SK-N-MC (cell line): Measurements from ENCODE around the gene POU6F1.

Source experiments
- DNase-seq: peaks from one replicate; pipeline ENCODE4 v3.0.0-alpha.2; 2011; ENCODE audit warnings: low read depth, low spot score
- H3K27ac ChIP-seq: fragments of 200-600 bp; sonication (generic); 2 replicates; pipeline ENCODE4 v1.5.1; 2016; ENCODE audit warnings: mixed run types
- H3K36me3 ChIP-seq: fragments of 200-600 bp; sonication (generic); 2 replicates; pipeline ENCODE4 v1.6.1; 2017; ENCODE audit warnings: antibody characterized with exemption, low read length, mixed read lengths; ENCODE audit not compliant: insufficient read depth
- H3K4me3 ChIP-seq: fragments of 200-600 bp; sonication (generic); 2 replicates; pipeline ENCODE4 v1.5.1; 2016
- H3K9ac ChIP-seq: fragments of 200-600 bp; sonication (generic); 2 replicates; pipeline ENCODE4 v1.8.0; 2017; ENCODE audit warnings: mixed run types, mixed read lengths; ENCODE audit not compliant: insufficient read length
- H3K9me3 ChIP-seq: fragments of 200-600 bp; sonication (generic); 2 replicates; pipeline ENCODE4 v1.6.1; 2017; ENCODE audit warnings: low read depth, mild to moderate bottlenecking, antibody characterized with exemption, low read length, moderate library complexity, mixed read lengths
- EZH2 ChIP-seq: fragments of 200-600 bp; sonication (generic); IDR thresholded peaks from one replicate; pipeline ENCODE4 v1.6.1; 2017; ENCODE audit warnings: antibody characterized with exemption
- FOXP2 ChIP-seq: optimal IDR thresholded peaks from 2 replicates; pipeline ENCODE3; 2011; ENCODE audit warnings: mild to moderate bottlenecking, moderate library complexity; ENCODE audit not compliant: insufficient read depth; ENCODE audit errors: extremely low read length, control extremely low read depth
- POLR2AphosphoS5 ChIP-seq: IDR thresholded peaks from 2 replicates; pipeline ENCODE4 v1.6.1; 2012; ENCODE audit warnings: mild to moderate bottlenecking, low read depth, low read length, borderline replicate concordance

POU6F1 gene

GRCh38 chr12:51171884-51172514, 45.9 kb downstream of the POU6F1 start:
- no peak for DNase-seq
- no peaks in the 10 kb centered on the region for H3K36me3 ChIP-seq
- no peak overlapping the region for H3K27ac ChIP-seq

DNA sequence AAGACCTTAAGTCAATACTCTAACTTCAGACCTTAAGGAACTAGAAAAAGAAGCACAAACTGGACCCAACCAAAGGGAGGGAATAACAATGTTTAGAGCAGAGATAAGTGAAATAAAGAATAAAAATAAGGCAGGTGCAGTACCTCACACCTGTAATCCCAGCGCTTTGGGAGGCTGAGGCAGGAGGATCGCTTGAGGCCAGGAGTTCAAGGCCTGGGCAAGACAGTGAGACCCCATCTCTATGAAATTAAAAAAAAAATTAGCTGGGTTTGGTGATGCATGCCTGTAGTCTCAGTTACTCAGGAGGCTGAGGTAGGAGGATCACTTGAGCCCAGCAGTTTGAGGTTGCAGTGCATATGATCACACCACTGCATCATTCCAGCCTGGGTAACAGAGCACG, 54.1 kb downstream of the POU6F1 start:
- no peak for TF ChIP-seq FOXP2
- TF ChIP-seq EZH2 = no peak
- no peak for TF ChIP-seq POLR2AphosphoS5
- Histone ChIP-seq H3K36me3 (no peaks in the 10 kb centered on the region), H3K9me3 (no peaks in the 10 kb centered on the region), H3K9ac (no peak overlapping the region), H3K27ac (no peak overlapping the region), H3K4me3 (no peak overlapping the region)
- no peak for DNase-seq

More at GRCh38 chr12:51171884-51172514, 45.9 kb downstream of the POU6F1 start:
- Histone ChIP-seq H3K4me3 (peak overlapping the region; percentile 76), H3K9me3 (no peaks in the 10 kb centered on the region), H3K9ac (peak overlapping the region; percentile 51)
- TF ChIP-seq POLR2AphosphoS5 = no peak
- no peak for TF ChIP-seq EZH2
- TF ChIP-seq FOXP2 = no peak

DNA sequence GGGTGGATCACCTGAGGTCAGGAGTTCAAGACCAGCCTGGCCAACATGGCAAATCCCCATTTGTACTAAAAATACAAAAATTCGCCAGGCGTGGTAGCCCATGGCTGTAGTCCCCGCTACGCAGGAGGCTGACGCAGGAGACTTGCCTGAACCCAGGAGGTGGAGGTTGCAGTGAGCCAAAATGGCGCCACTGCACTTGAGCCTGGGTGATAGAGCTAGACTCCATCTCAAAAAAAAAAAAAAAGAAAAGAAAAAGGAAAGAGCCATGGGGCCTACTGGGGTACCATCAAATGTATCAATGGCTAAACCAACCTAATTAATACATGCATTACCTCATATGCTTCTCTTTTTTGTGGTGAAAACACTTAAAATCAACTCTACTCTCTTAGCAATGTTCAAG, 55.6 kb downstream of the POU6F1 start:
- TF ChIP-seq EZH2 (no peak), FOXP2 (no peak), POLR2AphosphoS5 (no peak)
- H3K9me3 ChIP-seq = no peaks in the 10 kb centered on the region
- no peaks in the 10 kb centered on the region for H3K36me3 ChIP-seq
- no peak overlapping the region for H3K27ac ChIP-seq
- no peak overlapping the region for H3K4me3 ChIP-seq
- no peak for DNase-seq
- H3K9ac ChIP-seq = no peak overlapping the region

DNA sequence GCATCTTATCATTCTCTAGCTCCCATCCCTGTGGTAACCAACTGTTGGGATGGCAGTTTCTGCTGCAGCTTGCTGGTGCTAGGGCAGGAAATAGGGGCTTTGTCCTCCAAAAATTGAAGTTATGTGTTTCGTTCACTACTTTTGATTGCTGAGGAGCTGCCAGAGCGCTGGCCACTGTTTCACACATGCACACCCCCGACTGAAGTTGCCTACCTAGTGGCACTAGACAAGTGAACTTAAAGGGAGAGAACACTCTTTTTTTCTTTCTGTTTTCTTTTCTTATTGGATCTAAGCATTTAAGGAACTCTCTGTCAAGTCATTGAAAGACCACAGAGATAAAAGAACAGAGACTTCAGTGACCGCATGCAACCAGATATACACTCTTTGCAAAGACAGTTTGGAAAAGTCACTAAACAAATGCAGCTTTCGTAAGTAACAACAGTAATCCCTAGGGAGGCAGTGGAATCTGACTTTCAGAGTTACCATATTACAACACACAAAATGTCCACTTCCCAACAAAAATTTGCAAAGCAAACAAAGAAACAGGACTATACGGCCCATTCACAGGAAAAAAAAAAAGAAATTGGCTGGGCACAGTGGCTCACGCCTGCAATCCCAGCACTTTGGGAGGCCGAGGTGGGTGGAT, 56.9 kb downstream of the POU6F1 start:
- Histone ChIP-seq H3K9me3 (no peaks in the 10 kb centered on the region), H3K4me3 (no peak overlapping the region), H3K9ac (no peak overlapping the region), H3K27ac (no peak overlapping the region), H3K36me3 (no peaks in the 10 kb centered on the region)
- TF ChIP-seq POLR2AphosphoS5 (no peak), FOXP2 (no peak), EZH2 (no peak)
- DNase-seq = no peak

DNA sequence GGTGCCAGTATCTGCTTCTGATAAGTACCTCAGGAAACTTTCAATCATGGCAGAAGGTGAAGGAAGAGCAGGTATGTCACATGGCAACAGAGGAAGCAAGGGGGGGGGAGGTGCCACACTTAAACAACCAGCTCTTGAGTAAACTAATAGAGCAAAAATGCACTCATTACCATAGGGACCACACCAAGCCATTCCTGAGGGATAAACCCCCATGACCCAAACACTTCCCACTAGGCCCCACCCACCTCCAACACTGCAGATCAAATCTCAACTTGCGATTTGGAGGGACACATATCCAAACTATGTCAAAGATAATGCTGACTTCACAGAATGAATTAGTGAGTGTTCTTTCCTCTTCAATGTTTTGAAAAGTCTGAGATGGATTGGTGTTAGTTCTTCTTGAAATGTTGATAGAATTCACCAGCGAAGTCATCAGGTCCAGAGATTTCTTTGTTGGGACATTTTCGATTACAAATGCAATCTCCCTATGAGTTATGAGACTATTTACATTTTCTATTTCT, 61.6 kb downstream of the POU6F1 start:
- Histone ChIP-seq H3K9ac (no peak overlapping the region), H3K27ac (no peak overlapping the region), H3K36me3 (no peaks in the 10 kb centered on the region), H3K4me3 (no peak overlapping the region), H3K9me3 (no peaks in the 10 kb centered on the region)
- TF ChIP-seq EZH2 (no peak), FOXP2 (no peak), POLR2AphosphoS5 (no peak)
- no peak for DNase-seq

- H3K36me3 ChIP-seq = no peaks in the 10 kb centered on the region
- DNase-seq = no peak
- no peaks in the 10 kb centered on the region for H3K9me3 ChIP-seq
- no peak overlapping the region for H3K4me3 ChIP-seq
- no peak overlapping the region for H3K27ac ChIP-seq
- TF ChIP-seq POLR2AphosphoS5 = no peak
- no peak for TF ChIP-seq EZH2
- no peak for TF ChIP-seq FOXP2
- H3K9ac ChIP-seq = no peak overlapping the region
Observed at GRCh38 chr12:51152953-51153352, 64.9 kb downstream of the POU6F1 start.

DNA sequence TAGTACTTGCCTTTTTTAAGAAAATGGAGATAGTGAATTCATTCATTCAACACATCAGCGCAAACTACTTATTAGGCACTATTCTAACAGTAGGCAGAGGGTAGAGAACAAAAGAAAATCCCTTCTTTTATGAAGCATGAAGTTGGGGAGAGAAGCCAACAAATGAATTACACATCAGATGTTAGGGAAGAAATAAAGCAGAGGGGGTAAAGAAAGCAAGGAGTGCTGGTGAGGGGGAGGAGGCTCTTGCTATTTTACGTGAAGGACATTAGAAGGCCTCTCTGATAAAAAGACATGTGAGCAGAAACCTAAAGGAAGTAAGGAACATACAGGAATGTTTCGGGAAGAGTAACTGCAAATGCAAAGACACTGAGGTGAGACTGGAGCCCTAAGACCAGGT, 67.1 kb downstream of the POU6F1 start:
- Histone ChIP-seq H3K36me3 (no peaks in the 10 kb centered on the region), H3K9me3 (no peaks in the 10 kb centered on the region), H3K9ac (no peak overlapping the region), H3K27ac (no peak overlapping the region), H3K4me3 (no peak overlapping the region)
- DNase-seq = no peak
- TF ChIP-seq EZH2 (no peak), FOXP2 (no peak), POLR2AphosphoS5 (no peak)

- Histone ChIP-seq H3K36me3 (no peaks in the 10 kb centered on the region), H3K4me3 (no peak overlapping the region), H3K27ac (no peak overlapping the region), H3K9me3 (no peaks in the 10 kb centered on the region), H3K9ac (no peak overlapping the region)
- no peak for TF ChIP-seq FOXP2
- TF ChIP-seq POLR2AphosphoS5 = no peak
- no peak for TF ChIP-seq EZH2
- DNase-seq = no peak
Observed at GRCh38 chr12:51147309-51147708, 70.6 kb downstream of the POU6F1 start.
